Measurements from ENCODE around the gene KRT28. TPM values are rescaled to one million over a fixed set of nuclear protein-coding genes. Genes with fewer than 3 reads are reported as not detected.

Gene KRT28
- total and polyA plus RNA-seq, 2 of the 8 experiments (the other 6 are each of a cell fraction or from before 2014, with no cell fraction given): not detected

GRCh38 chr17:40778461-40778860 is 21.3 kb downstream of the KRT28 start (continued):
- TF ChIP-seq SIN3A (conservative IDR thresholded peaks at IDR 0.05 in 1 of 2, IDR thresholded peaks at IDR 0.05 in 1 of 2; ENCODE audit: low read depth in 1 of 2, low read length in 2 of 2) (no peak), USF2 (IDR thresholded peaks at IDR 0.05; ENCODE audit: low read length) (no peak), CTBP2 (IDR thresholded peaks at IDR 0.05; ENCODE audit: borderline replicate concordance, insufficient read depth, insufficient read length, low read length) (no peak), EZH2 (IDR thresholded peaks at IDR 0.05; ENCODE audit: low read depth, low read length, severe bottlenecking) (no peak)
